ENCODE data around the gene AHRR.
"Not testable (repeated sequence)": the region's sequence is repeated elsewhere in the genome, so short reads cannot be mapped to it uniquely, and the experiment has no call there.

AHRR gene

DNA sequence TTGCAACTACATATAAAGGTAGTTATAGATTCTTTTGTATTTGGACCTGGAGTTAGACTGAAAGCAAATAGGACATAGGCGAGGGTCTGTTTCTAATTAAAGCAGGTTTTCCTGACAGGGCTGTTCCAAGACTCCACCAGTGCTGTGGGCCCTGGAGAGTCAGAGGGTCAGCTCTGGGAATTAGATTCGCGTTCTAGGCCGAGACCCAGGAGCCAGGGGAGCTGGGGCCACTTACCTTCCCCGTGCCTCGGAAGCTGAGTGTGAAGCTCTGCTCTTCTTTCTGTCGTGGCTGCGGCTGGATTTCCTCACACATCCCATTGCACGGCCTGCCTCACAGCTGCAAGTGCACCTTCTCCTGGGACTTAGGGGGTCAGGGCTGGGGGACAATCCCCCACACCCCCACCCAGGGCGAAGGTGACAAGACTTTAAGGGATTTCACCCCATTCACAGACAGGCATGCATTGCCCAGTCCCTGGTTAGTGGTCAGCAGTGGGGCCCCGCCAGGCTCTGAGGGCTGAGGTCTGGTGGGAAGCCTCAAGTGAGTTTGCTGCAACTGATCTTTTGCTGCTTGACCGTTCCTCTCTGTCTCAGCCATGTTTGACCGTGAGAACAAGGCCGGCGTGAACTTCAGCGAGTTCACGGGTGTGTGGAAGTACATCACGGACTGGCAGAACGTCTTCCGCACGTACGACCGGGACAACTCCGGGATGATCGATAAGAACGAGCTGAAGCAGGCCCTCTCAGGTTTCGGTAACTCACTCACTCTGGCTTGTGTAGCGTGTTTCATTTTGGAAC, 15.3 kb upstream of the AHRR start:
- no peak for DNase-seq

DNA sequence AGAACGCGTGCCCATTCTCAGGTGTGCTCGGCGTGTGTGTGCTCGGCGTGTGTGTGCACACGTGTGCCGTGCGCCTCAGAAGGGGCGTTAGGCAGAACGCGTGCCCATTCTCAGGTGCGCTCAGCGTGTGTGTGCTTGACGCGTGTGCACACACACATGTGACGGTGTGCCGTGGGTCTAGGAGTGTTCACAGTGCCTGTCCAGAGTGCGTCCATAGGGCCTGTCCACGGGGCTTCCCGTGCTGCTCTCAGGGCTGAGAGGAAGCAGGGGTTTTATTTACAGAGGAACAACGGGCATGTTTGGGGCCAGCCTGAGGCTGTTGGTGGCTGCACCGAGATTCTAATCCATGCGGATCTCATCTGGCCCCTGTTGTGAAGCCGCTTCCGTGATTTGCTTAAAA, 14.2 kb upstream of the AHRR start:
- DNase-seq: no peak

DNA sequence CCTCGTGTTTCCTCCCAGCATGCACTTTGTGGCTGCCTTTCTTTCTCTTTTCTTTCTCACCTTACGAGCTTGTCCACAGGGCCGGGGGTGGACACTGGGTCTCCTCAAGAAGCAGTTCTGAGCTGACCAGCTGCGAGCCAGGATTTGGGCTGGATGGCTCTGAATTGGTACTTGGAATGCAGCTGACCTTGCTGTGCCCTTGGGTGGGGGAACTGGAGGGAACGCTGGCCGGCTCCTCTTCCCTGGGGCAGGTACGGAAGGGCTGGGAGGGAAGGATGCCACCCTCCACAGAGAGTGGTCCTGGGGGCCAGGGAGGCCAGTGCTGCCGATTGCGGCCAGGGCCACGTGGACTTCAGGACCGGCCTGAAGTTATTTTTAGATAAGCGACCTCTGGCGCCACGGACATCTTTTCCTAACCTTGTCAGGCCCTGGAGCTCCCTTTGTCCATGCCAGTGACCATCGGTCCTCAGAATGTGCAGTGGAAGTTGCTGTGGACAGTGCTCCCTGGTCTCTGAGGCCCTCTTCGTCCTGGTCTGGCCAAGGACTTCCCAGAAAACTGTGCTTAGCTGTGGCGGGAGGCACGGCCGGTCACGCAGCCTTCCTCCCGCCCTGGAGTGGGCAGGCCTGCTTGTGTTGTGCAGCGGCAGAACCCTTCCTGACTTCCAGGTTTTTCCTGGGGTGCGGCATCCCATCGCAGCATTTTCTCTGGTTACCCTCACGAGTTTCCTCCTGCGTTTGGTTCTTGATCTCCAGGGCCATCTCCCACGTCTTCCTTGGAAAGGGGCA, 13.5 kb upstream of the AHRR start:
- no peak for DNase-seq

DNA sequence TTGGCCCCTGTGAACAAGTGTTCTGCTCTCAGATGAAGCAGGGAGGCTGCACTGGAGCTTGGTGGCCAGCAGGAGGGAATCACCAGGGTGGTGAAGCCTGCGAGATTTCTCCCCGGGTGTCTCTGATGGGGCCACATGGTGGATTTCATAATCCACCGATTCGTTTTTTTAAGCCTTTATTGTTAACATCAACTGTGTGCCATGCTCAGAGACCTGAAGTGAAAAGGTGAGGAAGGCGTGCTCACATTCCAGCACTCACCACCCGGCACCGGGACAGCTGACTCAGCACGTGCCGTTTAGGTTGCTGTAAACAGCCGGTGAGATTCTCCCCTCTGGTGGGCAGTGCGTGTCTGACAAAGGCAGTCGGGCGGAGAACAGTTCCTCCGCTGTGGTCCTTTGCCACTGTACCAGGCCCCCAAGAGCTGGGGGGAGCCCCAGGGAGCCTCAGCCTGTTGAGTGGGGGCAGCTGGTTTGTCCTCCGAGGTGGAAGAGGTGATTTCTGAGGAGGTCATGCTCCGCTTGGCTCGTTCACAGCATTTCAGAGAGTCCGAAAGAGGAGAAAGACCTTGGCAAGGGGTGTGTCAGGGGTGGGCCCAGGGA, 12.7 kb upstream of the AHRR start:
- DNase-seq: no peak

DNA sequence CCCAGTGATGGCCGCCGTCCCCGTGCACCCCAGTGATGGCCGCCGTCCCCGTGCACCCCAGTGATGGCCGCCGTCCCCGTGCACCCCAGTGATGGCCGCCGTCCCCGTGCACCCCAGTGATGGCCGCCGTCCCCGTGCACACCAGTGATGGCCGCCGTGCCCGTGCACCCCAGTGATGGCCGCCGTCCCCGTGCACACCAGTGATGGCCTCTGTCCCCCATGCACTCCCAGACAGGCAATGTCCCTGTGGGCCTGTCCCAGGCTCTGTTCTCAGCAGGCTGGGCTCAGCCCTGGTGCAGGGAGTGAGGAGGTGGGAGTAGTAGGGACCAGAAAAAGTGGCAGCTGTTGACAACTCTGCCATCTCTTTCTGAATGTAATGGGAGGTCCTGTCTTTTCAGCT, 11.7 kb upstream of the AHRR start:
- not testable (repeated sequence) for DNase-seq

DNA sequence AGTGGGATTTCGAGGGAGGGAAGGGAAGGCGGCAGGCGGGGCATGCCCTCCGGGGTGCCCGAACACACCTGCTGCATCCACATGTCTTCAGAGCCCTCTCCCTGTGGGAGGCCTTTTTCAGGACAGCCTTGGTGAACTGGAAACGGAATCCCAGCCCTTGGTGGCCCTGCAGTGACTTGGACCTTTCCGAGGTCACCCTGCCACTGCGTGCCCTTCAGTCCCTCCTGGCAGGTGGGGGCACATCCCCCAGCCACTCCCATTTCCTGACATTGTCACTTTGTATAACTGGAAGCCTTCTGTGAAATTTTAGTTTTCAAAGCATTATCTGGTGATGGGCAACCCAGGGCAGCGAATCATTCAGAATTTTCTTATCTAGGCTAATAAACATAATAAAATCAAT, 11.0 kb upstream of the AHRR start:
- no peak for DNase-seq

DNA sequence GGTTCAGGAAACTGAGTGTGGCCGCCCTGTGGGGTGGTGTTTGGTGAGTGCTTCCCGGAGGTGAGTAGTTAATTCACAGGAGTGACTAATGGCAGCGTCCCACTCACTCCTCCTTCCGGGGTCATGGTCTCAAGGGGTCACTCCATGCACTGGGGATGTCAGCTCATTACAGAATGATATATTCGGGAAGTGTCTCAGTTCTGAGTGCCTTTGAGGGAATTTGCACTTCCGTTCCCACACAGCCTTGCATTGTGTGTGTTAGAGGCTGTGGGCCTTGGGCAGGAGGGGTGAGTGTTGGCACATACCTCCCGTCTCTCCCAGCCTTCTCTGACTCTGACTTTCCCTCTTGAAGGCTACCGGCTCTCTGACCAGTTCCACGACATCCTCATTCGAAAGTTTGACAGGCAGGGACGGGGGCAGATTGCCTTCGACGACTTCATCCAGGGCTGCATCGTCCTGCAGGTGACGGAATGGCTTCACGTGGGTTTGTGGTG, 10.5 kb upstream of the AHRR start:
- no peak for DNase-seq

DNA sequence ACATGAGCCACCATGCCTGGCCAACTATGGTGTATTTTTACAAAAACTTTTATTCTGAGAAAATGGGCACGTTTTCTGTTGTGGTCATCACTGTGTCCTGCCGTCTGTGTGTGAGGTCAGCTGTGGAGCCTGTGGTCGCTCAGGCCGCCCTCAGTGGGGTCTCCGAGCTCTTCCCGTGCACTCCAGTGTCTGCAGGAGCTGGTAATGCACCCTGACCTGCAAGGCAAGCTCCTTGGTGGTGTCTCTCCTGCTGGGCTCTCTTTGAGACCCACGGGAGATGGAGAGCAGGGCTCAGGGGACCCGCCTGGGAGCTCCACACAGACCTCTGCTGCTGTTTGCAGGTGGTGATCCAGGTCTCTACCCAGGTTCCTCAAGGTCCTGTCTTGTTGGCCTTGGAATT, 9.6 kb upstream of the AHRR start:
- DNase-seq: no peak

DNA sequence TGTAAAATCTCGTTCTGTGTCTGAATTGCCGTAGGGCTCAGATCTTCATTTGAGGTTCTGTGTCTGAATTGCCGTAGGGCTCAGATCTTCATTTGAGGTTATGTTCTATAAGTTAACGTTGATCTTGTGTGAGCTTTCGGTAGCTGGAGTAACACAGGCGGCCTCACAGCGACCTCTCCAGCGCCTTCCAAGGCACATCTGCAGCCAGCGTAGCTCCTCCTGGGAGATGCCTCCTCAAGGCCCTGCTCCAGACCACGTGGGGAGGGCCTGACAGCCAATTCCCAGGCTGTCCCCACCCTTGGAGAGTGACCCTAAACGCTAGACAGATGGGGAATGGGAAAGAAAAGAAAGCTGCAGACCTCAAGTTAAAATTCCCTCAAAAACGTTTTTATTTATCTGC, 8.7 kb upstream of the AHRR start:
- no peak for DNase-seq

DNA sequence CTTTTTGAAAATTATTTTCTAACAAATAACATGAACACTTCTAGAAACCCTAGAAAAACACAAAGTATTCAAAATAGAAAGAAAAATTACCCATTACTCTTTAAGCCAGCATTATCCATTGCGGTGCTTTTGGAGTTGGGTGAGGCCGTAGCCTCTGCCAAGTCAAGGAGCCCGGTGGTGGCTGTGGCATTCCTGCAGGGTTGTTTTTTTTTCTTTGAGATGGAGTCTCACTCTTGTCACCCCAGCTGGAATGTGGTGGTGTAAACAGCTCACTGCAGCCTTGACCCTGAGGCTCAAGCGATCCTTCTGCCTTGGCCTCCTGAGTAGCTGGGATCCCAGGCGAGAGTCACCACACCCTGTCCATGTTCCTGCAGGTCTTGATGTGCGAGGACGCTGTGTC, 8.2 kb upstream of the AHRR start:
- no peak for DNase-seq

DNA sequence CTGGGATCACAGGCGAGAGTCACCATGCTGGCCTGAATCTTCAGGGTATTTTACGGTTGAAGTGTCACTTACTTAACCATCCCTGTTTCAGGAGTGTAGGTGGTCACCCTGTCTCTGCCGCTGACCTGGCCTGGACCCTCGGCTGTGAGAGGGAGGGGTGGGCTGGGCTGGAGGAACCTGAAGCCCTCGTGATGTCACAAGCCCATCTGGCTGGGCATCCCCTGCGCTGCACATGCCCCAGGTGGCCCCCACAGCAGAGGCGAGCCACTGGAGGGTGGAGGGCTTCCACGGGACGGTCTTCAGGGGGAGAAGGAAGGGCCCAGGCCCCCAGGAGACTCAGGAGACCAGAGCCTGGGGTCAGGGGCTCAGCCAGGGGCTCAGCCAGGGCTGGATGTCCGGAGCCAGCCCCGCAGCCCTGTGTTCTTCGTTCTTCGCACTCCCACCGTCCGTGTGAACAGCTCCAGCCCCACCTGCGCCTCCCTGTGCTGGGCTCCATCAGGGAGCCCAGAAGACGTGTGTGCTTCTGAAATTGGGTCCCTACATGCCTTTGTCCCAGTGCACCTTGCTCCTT, 7.6 kb upstream of the AHRR start:
- DNase-seq: no peak

DNA sequence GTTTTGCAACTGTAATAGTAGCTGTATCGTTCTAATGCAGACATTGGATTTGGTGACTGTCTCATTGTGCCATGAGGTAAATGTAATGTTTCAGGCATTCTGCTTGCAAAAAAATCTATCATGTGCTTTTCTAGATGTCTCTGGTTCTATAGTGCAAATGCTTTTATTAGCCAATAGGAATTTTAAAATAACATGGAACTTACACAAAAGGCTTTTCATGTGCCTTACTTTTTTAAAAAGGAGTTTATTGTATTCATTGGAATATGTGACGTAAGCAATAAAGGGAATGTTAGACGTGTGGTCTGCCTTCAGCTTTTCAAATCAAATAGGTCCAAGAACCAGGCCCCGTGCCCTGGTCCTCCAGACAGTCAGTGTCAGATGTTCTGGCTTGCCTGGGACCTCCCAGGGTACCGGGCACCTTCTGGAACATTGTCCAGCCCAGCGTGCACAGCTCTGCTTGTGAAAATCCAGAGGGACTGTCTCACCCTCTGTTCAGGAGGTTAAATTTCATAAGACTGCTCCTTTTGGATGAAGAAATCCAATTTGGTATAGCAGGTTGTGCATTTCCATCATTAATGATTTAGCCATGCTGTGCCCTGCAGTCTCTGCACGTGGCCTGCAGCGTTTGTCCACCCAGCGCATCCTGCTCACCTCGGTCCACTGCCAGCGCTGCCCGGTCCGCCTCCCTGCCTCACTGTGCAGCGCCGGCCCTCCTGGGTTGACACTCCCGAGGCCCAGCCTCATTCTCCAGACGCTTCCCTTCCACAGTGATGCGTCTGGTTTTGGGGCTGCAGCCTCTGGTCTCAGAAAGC, 6.6 kb upstream of the AHRR start:
- no peak for DNase-seq

DNA sequence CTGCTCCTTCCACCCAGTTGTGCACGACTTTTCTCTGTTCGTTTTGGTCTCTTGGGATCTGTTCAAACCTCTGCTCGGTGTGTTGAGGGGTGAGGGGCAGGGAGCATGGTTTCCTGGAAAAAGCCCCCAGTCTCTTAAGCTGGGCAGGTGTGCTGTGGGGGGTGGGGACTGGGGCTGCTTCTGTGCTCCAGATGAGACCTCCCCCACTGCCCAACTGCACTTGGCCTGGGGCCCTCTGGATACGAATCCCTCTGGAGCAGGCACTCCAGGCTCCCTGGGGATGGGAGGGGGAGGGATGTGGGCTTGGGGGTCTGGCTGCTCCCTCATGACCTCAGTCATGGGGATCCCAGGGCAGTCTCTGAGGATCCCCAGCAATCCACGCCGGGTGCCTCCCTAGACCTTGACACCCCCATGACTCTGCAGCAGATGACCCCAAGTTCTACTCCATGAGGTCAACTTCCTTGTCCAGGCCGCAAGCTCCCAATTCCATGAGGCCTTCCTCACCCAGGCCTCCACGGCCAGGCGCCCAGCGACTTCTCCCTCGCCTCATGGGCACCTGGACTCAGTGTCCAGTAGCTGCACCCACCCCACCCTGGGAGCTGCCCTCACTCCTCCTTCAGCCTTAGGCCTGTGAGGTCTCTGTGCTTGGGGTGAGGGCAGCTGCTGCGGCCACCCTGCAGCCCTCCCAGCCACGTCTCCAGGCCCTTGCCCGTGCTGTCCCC, 5.9 kb upstream of the AHRR start:
- DNase-seq: no peak

DNA sequence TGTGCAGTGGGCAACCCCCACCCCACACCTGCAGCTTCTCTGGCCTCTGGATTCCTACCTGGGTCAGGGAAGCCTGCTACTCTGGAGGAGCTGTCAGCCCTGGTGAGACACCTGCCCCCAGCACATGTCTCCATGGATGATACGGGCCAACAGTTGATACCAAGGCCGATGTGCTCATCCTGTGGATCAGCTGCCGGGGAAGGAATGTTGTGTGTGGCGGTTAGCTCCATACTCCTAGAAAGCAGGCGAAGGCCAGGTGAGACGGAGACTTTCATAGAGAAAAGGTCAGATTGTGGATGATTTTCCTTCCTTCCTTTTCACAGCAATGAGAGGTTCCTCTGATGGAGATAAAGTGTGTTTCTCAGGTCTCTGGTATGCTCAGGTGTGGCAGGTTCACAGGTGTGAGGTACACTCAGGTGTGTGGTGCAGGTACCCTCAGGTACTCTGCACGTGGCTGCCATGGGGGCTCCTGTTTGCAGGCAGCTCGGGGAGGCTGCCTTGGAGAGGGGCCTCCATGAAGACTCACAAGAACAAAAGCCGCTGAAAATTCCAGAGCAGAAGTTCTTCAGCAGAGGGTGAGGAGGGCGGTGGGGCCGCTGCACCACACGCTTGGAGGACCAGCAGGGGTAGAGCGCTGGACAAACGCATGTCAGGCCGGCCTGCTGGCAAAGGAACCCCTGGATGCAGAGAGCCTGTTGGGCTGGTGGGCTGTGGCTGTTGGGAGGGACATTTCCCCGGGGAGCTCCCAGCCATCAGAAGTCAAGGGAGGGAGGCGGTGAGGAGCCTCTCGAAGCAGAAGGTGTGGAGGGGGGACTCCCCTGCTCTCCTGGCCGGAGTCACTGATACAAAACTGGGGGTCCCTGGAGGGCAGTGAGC, 5.1 kb upstream of the AHRR start:
- DNase-seq: no peak

DNA sequence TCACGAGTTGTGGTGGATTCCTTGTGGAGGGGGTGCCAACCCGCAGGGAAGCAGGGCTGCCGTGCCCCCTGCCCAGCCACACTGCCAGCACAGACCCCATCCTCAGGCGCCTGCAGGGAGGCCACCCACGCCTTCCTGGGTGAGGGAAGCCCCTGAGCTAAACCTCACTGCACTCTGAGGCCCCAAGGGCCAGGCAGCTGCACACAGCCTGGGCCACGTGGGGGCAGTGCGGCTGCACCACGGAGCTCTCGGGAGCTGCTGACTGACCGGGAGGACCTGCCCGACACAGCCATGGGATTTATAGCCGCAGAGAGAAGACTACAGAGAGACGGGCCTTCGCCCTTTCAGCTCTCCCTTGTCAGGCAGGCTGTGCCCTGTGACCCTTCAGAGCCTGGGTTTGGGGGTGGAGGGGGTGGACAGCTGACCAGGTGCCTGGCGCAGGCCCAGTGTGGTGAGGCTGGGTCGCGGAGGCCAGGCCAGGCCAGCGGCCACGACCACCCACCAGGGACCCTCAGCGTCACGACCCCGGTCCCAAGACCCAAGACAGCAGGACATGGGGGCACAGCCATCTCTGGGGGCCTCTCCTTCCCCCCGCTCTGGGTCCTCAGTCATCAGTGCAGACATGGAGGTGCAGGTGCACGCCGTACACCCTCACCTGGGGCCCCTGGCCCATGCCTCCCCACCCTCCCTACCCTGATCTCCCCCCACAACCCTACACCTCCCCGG, 4.3 kb upstream of the AHRR start:
- peak; percentile 96 for DNase-seq

DNA sequence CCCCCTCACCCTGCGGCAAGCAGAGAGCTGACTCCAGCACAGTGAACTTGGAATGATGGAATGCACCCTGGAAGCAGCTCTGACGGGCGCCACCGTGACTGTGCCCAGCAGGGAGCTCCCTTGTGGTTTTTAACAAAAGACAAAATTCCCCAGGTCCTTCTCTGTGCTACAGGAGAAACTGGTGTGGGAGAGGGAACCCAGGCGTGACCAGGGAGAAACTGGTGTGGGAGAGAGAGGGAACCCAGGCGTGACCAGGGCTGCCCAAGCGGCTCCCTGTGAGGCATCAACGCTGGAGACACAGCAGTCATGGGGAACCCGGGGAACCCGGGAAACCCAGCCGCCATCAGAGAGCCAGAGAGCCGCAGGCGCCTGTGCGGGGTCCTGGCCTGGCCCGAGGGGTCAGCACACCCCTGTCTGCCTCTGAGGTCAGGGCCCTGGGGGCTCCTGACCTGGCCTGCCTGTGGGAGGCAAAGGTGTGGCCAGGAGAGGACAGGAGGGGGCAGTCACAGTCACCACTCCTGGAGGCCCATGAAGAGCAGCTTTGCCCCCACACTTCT, 3.1 kb upstream of the AHRR start:
- DNase-seq: peak; percentile 63

DNA sequence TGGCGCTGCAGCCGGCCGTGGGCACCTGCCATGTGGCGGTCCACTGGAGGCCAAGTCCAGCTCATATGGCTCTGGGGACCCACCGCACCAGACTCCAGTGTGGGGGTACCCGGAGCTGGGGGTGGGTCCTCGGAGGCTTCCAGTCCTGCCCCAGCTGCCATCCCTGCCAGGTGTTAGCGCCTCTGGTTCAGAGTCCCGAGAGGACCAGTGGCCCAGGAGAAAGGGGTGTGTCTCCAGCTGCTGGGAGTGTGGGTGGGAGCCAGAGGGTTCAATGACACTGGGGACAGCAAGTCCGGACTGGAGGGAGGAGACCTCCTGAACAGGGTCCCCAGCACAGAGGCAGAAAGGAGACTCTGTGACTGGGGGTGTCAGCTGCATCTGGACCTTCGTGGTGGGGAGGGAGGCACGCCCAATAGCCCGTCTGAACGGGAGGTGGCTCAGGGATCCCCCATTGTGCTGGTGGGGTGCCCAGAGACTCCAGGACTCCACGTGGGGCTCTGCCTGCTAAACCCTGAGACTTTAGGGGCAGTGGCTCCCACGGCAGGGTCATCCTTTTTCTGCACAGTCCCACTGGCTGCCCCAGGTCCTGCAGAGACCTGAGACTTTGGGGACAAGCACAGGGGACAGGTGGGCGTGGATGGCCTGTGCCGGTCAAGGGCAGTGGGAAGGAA, 2.4 kb upstream of the AHRR start:
- DNase-seq: no peak

DNA sequence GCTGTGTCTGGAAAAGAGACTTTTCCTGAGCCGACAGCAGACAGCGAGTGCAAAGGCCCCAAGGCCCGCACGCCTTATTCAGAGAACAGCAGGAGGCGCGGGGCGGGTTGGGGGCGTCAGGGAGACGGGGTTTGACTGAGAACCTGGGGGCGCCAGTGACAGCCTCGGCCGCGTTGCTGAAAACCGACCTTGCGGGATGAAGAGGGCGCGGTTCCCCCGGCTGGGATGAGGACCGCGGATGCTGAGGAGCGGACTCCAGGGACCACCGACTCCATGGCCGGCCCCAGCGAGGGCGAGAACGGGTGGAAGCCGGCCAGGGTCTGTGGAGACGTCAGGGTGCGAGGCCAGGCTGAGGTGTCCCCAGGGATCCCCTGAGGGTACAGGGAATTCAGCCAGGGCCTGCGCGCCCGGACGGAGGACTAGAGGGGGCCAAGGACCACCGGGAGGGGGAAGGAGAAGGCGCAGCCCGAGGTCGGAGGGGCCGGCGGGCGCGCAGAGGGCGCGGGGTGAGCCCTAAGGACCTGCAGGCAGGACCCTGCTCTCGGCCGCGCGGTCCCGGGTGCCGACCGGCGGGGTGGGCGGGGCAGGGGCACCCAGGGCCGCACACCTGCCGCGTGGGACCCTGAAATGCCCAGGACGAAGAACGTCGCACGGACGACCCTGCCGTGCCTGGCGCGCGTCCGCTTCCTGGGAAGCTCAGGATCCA, 837 bp upstream of the AHRR start:
- DNase-seq: no peak
